Measurements from ENCODE around the gene HMCN1.

Gene HMCN1

DNA sequence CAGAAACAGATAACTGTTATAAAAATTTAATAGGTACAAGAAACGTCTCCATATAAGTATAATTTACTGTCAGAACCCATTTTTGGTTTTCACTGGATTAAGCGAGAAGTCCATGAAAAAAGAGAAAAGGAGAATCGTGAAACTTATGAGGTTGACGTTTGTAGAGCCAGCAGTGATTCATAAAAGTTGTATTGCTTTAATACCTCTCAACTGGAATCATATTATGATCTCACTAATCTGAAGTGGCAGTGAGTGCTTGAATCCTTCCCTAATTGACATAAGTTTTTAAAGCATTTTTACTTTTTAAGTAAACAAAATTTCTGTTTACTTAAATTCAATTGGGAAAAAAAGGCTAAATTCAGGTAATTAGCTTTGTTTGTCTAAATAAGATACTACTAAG, 325.6 kb downstream of the HMCN1 start:
- TF ChIP-seq, protein P1, sequence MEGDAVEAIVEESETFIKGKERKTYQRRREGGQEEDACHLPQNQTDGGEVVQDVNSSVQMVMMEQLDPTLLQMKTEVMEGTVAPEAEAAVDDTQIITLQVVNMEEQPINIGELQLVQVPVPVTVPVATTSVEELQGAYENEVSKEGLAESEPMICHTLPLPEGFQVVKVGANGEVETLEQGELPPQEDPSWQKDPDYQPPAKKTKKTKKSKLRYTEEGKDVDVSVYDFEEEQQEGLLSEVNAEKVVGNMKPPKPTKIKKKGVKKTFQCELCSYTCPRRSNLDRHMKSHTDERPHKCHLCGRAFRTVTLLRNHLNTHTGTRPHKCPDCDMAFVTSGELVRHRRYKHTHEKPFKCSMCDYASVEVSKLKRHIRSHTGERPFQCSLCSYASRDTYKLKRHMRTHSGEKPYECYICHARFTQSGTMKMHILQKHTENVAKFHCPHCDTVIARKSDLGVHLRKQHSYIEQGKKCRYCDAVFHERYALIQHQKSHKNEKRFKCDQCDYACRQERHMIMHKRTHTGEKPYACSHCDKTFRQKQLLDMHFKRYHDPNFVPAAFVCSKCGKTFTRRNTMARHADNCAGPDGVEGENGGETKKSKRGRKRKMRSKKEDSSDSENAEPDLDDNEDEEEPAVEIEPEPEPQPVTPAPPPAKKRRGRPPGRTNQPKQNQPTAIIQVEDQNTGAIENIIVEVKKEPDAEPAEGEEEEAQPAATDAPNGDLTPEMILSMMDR (conservative IDR thresholded peaks at IDR 0.05; ENCODE audit: low read length): no peak
- H3K4me3 ChIP-seq (ENCODE audit: low read length): no peak overlapping the region
- DNase-seq (ENCODE audit: low read depth): peak; percentile 12

DNA sequence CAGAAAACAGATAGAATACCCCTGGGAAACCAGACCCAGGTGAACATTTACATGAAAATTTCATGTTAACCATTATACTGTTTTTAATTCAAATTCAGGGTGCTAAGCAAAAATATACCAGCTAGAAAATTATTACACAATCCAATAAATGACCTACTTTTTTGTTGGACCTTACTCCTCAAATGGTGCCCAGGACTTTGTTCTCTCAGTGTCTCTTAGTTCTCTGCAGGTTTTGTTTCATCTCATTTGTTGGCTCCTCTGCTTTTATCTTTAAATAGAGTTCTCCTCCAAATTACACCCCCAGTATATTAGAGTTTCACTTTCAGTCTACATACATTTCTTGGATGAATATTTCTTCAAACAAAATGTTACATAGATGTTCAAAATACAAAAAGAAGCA, 326.0 kb downstream of the HMCN1 start:
- TF ChIP-seq, protein P1 (conservative IDR thresholded peaks at IDR 0.05; ENCODE audit: low read length): no peak
- no peak for DNase-seq (ENCODE audit: low read depth)
- H3K4me3 ChIP-seq (ENCODE audit: low read length): no peak overlapping the region

DNA sequence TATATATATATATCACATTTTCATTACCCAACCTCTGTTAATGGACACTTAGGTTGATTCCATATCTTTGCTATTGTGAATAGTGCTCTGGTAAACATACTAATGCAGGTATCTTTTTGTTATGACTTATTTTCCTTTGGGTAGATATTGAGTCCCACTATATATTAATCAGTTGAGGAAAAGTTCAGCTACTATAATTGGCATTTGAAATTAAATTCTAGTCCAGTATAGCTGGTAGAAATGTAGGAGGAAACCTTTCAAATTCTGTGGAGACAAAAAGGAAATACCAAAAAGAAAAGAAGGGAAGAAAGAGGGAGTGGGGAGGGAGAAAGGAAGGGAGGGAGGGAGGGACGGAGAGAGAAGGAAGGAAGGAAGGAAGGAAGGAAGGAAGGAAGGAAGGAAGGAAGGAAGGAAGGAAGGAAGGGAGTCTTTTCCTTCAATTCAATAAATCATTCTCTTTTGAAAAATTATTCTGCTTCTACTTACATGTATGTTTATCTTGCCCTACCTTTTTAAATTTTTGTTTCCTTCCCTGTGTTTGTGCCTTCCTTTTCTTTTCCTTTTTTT, 329.0 kb downstream of the HMCN1 start:
- DNase-seq (ENCODE audit: low read depth): no peak
- TF ChIP-seq, protein P1 (conservative IDR thresholded peaks at IDR 0.05; ENCODE audit: low read length): no peak
- no peak overlapping the region for H3K4me3 ChIP-seq (ENCODE audit: low read length)

DNA sequence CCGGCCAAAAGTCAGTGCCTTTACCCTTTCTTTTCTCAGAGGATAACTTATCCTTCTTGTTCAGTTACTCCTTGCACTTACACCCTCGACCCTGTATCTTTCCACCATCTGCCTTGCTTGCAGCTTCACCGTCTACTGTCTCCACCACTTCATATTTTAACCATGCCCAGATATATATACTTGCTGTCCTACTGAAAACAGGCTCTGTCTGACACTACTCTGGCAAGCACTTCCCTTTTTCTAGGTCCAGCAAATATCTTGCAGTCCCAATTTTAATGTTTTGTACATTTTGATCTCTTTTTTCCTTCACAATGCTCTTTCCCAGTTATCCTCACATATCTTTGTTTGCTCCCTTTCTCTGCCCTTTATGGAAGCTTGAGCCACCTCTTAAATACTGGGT, 332.2 kb downstream of the HMCN1 start:
- TF ChIP-seq, protein P1 (conservative IDR thresholded peaks at IDR 0.05; ENCODE audit: low read length): no peak
- no peak for DNase-seq (ENCODE audit: low read depth)
- H3K4me3 ChIP-seq (ENCODE audit: low read length): no peak overlapping the region

DNA sequence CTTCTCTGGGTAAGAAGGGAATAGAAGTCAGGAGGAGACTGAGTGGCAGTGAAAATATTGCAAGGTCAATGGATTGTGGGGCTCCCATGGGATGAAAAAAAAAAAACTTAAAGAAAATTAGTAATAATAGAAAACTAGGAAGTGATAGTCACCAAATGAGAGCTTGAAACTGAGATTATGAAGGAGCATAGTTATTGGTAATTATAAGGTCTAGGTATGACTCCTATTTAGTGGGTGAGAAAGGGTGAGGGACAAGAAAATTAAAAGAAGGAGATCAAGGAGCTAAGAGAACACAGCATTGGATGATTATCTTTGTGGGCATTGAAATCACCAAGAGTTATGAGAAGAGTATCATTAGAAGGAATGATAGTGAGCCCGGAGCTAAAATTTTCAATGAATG, 339.5 kb downstream of the HMCN1 start:
- H3K4me3 ChIP-seq (ENCODE audit: low read length): no peak overlapping the region
- DNase-seq (ENCODE audit: low read depth): no peak
- TF ChIP-seq, protein P1 (conservative IDR thresholded peaks at IDR 0.05; ENCODE audit: low read length): no peak

DNA sequence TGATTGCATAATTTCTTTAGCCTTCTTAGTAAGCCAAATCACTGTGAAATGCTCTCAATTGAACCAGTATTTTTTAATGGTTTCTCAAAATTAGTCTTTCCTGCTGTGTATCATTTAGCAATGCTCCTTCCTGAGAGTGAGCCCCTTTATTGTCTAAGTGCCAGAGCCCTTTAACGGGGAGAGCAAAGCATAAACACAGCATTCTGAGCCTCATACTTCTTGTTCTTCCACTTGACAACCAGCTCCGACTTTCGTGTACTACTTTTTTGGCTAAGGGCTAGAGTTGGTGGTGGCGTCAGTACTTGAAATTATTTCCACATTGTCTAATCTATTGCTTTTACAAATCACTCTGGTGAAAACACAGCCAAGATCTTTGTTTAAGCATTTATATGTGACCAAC, 341.8 kb downstream of the HMCN1 start:
- no peak overlapping the region for H3K4me3 ChIP-seq (ENCODE audit: low read length)
- DNase-seq (ENCODE audit: low read depth): peak; percentile 75
- TF ChIP-seq, protein P1 (conservative IDR thresholded peaks at IDR 0.05; ENCODE audit: low read length): no peak

DNA sequence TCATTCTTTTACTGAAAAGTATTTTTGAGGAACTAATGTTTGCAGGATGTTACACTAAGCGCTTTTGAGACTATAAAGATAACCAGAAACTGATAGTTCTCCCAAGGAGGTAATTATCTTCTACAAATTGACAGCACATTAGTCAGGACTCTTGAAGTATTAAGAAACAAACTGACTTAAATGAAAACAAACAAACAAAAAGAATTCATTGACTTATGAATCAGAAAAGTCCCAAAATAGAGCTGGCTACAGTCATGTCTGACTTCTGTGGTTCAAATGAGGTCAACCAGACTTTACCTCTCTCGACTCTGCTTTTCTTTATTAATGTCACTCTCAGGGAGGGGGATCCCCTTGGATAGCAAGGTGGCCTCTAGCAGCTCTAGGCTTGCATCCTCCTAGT, 344.1 kb downstream of the HMCN1 start:
- H3K4me3 ChIP-seq (ENCODE audit: low read length): no peak overlapping the region
- no peak for DNase-seq (ENCODE audit: low read depth)
- TF ChIP-seq, protein P1 (conservative IDR thresholded peaks at IDR 0.05; ENCODE audit: low read length): no peak
